Liver (tissue), 9 donors: ENCODE results near the gene RCOR2. TPM values are rescaled to one million over a fixed set of nuclear protein-coding genes. Genes with fewer than 3 reads are reported as not detected.

Experiments
- DNase-seq: peaks from one replicate; pipeline ENCODE4 v3.0.0-alpha.2; 2017; ENCODE audit warnings: low spot score
- H3K27ac ChIP-seq, 2 donors: one replicate each; pipeline ENCODE4 v1.7.0; 2013; ENCODE audit warnings: inconsistent platforms in 2 of 2, low read length in 2 of 2, control low read depth in 1 of 2, low read depth in 1 of 2, mild to moderate bottlenecking in 1 of 2
- H3K27me3 ChIP-seq, 4 donors: one replicate each; pipeline versions ENCODE4 v1.6.1 to v1.7.0; 2013; ENCODE audit warnings: low read length in 3 of 4, inconsistent platforms in 1 of 4, mild to moderate bottlenecking in 1 of 4, moderate library complexity in 1 of 4; ENCODE audit not compliant: control insufficient read depth in 4 of 4, insufficient read depth in 4 of 4
- H3K36me3 ChIP-seq, 4 donors: one replicate each; pipeline versions ENCODE4 v1.6.1 to v1.7.0; 2013; ENCODE audit warnings: low read length in 3 of 4, mild to moderate bottlenecking in 3 of 4, low read depth in 1 of 4, moderate library complexity in 1 of 4; ENCODE audit not compliant: control insufficient read depth in 4 of 4, insufficient read depth in 3 of 4
- H3K4me1 ChIP-seq, 4 donors: one replicate each; pipeline versions ENCODE4 v1.6.1 to v1.7.0; 2013; ENCODE audit warnings: low read length in 3 of 4, mild to moderate bottlenecking in 3 of 4, moderate library complexity in 1 of 4; ENCODE audit not compliant: control insufficient read depth in 4 of 4, insufficient read depth in 4 of 4
- H3K4me3 ChIP-seq, 3 donors: one replicate each; pipeline versions ENCODE4 v1.6.1 to v1.7.0; 2013; ENCODE audit warnings: low read length in 3 of 3, control low read depth in 1 of 3, low read depth in 1 of 3, mild to moderate bottlenecking in 1 of 3
- H3K9ac ChIP-seq, 2 donors: one replicate each; pipeline ENCODE4 v1.7.0; 2013; ENCODE audit warnings: low read length in 2 of 2, mild to moderate bottlenecking in 2 of 2, moderate library complexity in 2 of 2, control low read depth in 1 of 2, low read depth in 1 of 2
- H3K9me3 ChIP-seq, 4 donors: one replicate each; pipeline versions ENCODE4 v1.6.1 to v1.7.0; 2013; ENCODE audit warnings: low read length in 3 of 4; ENCODE audit not compliant: control insufficient read depth in 4 of 4
- EGR1 ChIP-seq, 2 donors: IDR thresholded peaks; 2 replicates each; pipeline ENCODE4 v1.6.1; 2016 to 2018; ENCODE audit warnings: antibody characterized with exemption in 2 of 2, low read depth in 2 of 2
- FOXA1 ChIP-seq: IDR thresholded peaks from 2 replicates; pipeline ENCODE4 v1.6.1; 2016; ENCODE audit warnings: antibody characterized with exemption
- GABPA ChIP-seq, 2 donors: IDR thresholded peaks in 1 of 2; conservative IDR thresholded peaks in 1 of 2; 2 replicates each; pipeline ENCODE4 v1.6.1; 2016; ENCODE audit warnings: antibody characterized with exemption in 2 of 2, mild to moderate bottlenecking in 1 of 2, moderate library complexity in 1 of 2
- HNF4A ChIP-seq, 2 donors: conservative IDR thresholded peaks; 2 replicates each; pipeline ENCODE4 v1.6.1; 2016; ENCODE audit warnings: antibody characterized with exemption in 2 of 2, mild to moderate bottlenecking in 2 of 2
- NR2F2 ChIP-seq: IDR thresholded peaks from 2 replicates; pipeline ENCODE4 v1.6.1; 2016; ENCODE audit warnings: antibody characterized with exemption
- RAD21 ChIP-seq, 2 donors: IDR thresholded peaks; 2 replicates each; pipeline ENCODE4 v1.6.1; 2016; ENCODE audit warnings: antibody characterized with exemption in 2 of 2, mild to moderate bottlenecking in 2 of 2
- RXRA ChIP-seq, 2 donors: IDR thresholded peaks; 2 replicates each; pipeline ENCODE4 v1.6.1; 2017 to 2018; ENCODE audit warnings: antibody characterized with exemption in 2 of 2, mild to moderate bottlenecking in 1 of 2
- SP1 ChIP-seq: IDR thresholded peaks from 2 replicates; pipeline ENCODE4 v1.6.1; 2018; ENCODE audit warnings: antibody characterized with exemption, mild to moderate bottlenecking
- YY1 ChIP-seq: IDR thresholded peaks from 2 replicates; pipeline ENCODE4 v1.6.1; 2016; ENCODE audit warnings: antibody characterized with exemption, mild to moderate bottlenecking
- WGBS: extraction: QIAGEN DNeasy Blood & Tissue Kit; methylation state at CpG from one replicate; pipeline ENCODE4 v1.1.7; 2013; 5-methylcytosine and 5-hydroxymethylcytosine counted together
- polyA plus RNA-seq, 2 donors: library from polyadenylated mRNA; stranded (reverse) in 1 of 2; unstranded in 1 of 2; fragments of 200-250 nt in 1 of 2; fragments of >200 nt in 1 of 2; fragmentation: Nextera tagmentation in 1 of 2; extraction: Ambion mirVana in 1 of 2; gene quantifications; one replicate each; pipeline versions ENCODE4 v1.2.1 to v1.2.3, GENCODE V29; 2013 to 2015
- total RNA-seq, 2 donors: library from RNA; depleted of rRNA; stranded (reverse); fragments of >200 nt; gene quantifications; one replicate each; pipeline ENCODE4 v1.2.3, GENCODE V29; 2014
- TF ChIP-seq, protein P1 (sequence below): fragments of 150-350 bp; IDR thresholded peaks from 2 replicates; pipeline ENCODE4 v1.5.1; 2017; ENCODE audit warnings: improper control_type of control experiment, low read depth, low read length; ENCODE audit not compliant: missing input control
- TF ChIP-seq, protein P2 (sequence below): IDR thresholded peaks from 2 replicates; pipeline ENCODE4 v1.6.1; 2016; ENCODE audit warnings: antibody characterized with exemption
- TF ChIP-seq, protein P3 (sequence below): IDR thresholded peaks from 2 replicates; pipeline ENCODE4 v1.6.1; 2016; ENCODE audit warnings: antibody characterized with exemption, mild to moderate bottlenecking
- donor health status: healthy.
- donor health status: healthy.
- donor health status: healthy.
- donor health status: healthy.
- donor health status: healthy.

The RCOR2 gene
- total and polyA plus RNA-seq, 4 donors = 0.05 to 0.19 TPM; not detected in 2

DNA sequence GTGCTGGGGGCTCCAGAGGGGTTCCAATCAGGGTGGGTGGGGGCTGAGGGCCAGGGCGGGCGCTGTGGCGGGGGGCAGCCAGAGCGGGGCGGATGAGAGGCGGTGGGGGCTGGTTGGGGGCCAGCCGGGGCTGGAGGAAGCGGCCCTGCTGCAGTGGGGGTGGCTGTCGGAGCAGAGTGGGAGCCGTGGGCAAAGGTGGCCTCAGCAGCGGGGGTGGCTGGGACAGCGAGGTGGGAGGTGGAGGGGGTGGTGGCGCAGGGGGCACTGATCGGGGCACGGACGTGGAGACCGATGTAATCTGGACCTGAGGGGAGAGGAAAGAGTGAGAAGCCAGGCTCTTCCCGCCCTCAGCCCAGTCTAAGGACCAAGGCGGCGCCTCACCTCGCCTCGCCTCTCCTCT lies 5.1 kb downstream of the RCOR2 start:
- Histone ChIP-seq H3K4me3 (no peak overlapping the region), H3K27ac (no peak overlapping the region), H3K9ac (no peak overlapping the region), H3K9me3 (no peaks in the 10 kb centered on the region), H3K36me3 (peaks cover 7 to 17% (median 12%) of the 10 kb centered on the region in 4 donors), H3K27me3 (peaks cover 0 to 3% (median 0%) of the 10 kb centered on the region in 4 donors), H3K4me1 (peaks cover 6 to 11% (median 9%) of the 10 kb centered on the region in 4 donors)
- no peak for DNase-seq
- WGBS = 93% methylated on average over 22 of the region's 22 CpGs
- TF ChIP-seq, protein P1, sequence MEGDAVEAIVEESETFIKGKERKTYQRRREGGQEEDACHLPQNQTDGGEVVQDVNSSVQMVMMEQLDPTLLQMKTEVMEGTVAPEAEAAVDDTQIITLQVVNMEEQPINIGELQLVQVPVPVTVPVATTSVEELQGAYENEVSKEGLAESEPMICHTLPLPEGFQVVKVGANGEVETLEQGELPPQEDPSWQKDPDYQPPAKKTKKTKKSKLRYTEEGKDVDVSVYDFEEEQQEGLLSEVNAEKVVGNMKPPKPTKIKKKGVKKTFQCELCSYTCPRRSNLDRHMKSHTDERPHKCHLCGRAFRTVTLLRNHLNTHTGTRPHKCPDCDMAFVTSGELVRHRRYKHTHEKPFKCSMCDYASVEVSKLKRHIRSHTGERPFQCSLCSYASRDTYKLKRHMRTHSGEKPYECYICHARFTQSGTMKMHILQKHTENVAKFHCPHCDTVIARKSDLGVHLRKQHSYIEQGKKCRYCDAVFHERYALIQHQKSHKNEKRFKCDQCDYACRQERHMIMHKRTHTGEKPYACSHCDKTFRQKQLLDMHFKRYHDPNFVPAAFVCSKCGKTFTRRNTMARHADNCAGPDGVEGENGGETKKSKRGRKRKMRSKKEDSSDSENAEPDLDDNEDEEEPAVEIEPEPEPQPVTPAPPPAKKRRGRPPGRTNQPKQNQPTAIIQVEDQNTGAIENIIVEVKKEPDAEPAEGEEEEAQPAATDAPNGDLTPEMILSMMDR = no peak
- TF ChIP-seq NR2F2 (no peak), HNF4A (conservative IDR thresholded peaks at IDR 0.05) (no peak), GABPA (IDR thresholded peaks at IDR 0.05 in 1 of 2, conservative IDR thresholded peaks at IDR 0.05 in 1 of 2) (no peak), EGR1 (IDR thresholded peaks at IDR 0.05; ENCODE audit: low read depth in 2 of 2) (no peak), RXRA (IDR thresholded peaks at IDR 0.05) (no peak), YY1 (no peak)
- TF ChIP-seq, protein P2, sequence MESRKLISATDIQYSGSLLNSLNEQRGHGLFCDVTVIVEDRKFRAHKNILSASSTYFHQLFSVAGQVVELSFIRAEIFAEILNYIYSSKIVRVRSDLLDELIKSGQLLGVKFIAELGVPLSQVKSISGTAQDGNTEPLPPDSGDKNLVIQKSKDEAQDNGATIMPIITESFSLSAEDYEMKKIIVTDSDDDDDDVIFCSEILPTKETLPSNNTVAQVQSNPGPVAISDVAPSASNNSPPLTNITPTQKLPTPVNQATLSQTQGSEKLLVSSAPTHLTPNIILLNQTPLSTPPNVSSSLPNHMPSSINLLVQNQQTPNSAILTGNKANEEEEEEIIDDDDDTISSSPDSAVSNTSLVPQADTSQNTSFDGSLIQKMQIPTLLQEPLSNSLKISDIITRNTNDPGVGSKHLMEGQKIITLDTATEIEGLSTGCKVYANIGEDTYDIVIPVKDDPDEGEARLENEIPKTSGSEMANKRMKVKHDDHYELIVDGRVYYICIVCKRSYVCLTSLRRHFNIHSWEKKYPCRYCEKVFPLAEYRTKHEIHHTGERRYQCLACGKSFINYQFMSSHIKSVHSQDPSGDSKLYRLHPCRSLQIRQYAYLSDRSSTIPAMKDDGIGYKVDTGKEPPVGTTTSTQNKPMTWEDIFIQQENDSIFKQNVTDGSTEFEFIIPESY = no peak
- TF ChIP-seq, protein P3, sequence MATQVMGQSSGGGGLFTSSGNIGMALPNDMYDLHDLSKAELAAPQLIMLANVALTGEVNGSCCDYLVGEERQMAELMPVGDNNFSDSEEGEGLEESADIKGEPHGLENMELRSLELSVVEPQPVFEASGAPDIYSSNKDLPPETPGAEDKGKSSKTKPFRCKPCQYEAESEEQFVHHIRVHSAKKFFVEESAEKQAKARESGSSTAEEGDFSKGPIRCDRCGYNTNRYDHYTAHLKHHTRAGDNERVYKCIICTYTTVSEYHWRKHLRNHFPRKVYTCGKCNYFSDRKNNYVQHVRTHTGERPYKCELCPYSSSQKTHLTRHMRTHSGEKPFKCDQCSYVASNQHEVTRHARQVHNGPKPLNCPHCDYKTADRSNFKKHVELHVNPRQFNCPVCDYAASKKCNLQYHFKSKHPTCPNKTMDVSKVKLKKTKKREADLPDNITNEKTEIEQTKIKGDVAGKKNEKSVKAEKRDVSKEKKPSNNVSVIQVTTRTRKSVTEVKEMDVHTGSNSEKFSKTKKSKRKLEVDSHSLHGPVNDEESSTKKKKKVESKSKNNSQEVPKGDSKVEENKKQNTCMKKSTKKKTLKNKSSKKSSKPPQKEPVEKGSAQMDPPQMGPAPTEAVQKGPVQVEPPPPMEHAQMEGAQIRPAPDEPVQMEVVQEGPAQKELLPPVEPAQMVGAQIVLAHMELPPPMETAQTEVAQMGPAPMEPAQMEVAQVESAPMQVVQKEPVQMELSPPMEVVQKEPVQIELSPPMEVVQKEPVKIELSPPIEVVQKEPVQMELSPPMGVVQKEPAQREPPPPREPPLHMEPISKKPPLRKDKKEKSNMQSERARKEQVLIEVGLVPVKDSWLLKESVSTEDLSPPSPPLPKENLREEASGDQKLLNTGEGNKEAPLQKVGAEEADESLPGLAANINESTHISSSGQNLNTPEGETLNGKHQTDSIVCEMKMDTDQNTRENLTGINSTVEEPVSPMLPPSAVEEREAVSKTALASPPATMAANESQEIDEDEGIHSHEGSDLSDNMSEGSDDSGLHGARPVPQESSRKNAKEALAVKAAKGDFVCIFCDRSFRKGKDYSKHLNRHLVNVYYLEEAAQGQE = no peak

DNA sequence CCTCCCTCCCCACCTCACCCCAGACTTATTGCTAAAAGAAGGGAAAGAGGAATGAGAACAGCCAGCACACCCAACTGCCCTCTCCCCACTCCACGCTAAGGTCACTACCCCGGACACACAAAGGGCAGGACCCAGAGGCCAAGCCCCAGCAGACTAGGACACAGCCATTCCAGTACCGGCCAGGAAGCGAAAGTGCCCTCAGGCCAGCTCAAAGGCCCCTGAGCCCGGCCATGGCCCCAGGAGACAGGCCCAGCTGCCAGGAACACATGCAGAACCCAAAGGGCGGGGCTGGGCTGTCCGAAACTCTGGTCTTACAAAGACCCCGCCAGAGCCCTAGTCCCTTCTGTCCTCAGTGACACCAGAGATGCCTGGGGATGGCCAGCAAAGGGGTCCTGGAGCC lies 5.5 kb downstream of the RCOR2 start:
- WGBS = 76% methylated on average over 8 of the region's 8 CpGs
- Histone ChIP-seq H3K9me3 (no peaks in the 10 kb centered on the region), H3K4me1 (peaks cover 3 to 8% (median 6%) of the 10 kb centered on the region in 4 donors), H3K27me3 (peaks cover 0 to 3% (median 0%) of the 10 kb centered on the region in 4 donors), H3K9ac (no peak overlapping the region), H3K27ac (no peak overlapping the region), H3K36me3 (peaks cover 7 to 18% (median 12%) of the 10 kb centered on the region in 4 donors), H3K4me3 (no peak overlapping the region)
- TF ChIP-seq, protein P2 = no peak
- TF ChIP-seq FOXA1 = no peak
- TF ChIP-seq RAD21 (IDR thresholded peaks at IDR 0.05) = no peak
- TF ChIP-seq NR2F2 = peak; percentile 77
- no peak for TF ChIP-seq GABPA (IDR thresholded peaks at IDR 0.05 in 1 of 2, conservative IDR thresholded peaks at IDR 0.05 in 1 of 2)
- no peak for TF ChIP-seq SP1
- DNase-seq = no peak
